ENCODE measurements around the gene ZNF107.

ZNF107 gene

DNA sequence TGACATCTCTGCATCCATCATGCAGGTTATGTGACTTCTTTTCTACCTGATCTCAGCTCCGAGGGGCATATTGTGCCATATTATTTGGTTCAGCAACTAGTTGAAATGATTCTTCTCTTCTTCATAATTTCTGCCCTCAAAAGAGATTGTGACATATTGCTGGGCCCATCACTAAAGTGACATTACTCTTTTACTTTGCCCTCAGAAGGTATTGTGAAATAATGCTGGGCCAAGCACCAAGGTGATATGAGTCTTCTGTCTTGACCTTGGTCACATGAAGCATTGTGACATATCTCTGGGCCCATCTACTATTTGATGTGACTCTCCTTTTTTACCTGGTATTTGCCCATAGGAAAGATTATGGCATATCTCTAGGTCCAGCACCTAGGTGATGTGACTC is 33.9 kb upstream of the ZNF107 start:
- no peak overlapping the region for H3K4me3 ChIP-seq (ENCODE audit: low read length in 2 of 2)
- no peaks in the 10 kb centered on the region for H3K27me3 ChIP-seq (ENCODE audit: control insufficient read depth in 1 of 2, insufficient read depth in 2 of 2, low read length in 2 of 2)
- H3K27ac ChIP-seq (ENCODE audit: low read length), result no peak overlapping the region
- H3K9ac ChIP-seq (ENCODE audit: low read length in 2 of 2), result no peak overlapping the region
- H3K36me3 ChIP-seq (ENCODE audit: control insufficient read depth in 2 of 2, insufficient read depth in 2 of 2, low read length in 2 of 2), result no peaks in the 10 kb centered on the region
- no peaks in the 10 kb centered on the region for H3K4me1 ChIP-seq (ENCODE audit: control insufficient read depth, insufficient read depth, low read length)
- no peaks in the 10 kb centered on the region for H3K9me3 ChIP-seq (ENCODE audit: control insufficient read depth in 2 of 2, low read length in 2 of 2)

DNA sequence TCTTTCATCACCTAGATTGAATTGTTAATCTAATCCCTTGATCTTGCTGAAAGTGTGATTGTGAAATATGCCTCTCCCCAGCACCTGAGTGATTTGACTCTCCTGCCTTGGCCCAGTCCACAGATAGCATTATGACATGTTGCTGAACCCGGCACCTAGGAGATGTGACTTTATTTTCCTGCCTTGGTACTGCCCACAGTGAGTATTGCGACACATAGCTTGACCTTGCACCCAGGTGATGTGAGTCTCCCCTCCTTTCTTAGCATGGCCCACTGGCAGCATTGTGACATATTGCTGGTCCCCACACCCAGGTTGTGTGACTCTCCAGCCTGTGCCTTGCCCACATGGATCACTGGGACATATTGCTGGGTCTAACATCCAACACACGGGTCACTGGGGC is 32.5 kb upstream of the ZNF107 start:
- Histone ChIP-seq H3K27me3 (ENCODE audit: control insufficient read depth in 1 of 2, insufficient read depth in 2 of 2, low read length in 2 of 2) (no peaks in the 10 kb centered on the region), H3K4me3 (ENCODE audit: low read length in 2 of 2) (no peak overlapping the region), H3K36me3 (ENCODE audit: control insufficient read depth in 2 of 2, insufficient read depth in 2 of 2, low read length in 2 of 2) (no peaks in the 10 kb centered on the region), H3K27ac (ENCODE audit: low read length) (no peak overlapping the region), H3K9ac (ENCODE audit: low read length in 2 of 2) (no peak overlapping the region), H3K4me1 (ENCODE audit: control insufficient read depth, insufficient read depth, low read length) (no peaks in the 10 kb centered on the region), H3K9me3 (ENCODE audit: control insufficient read depth in 2 of 2, low read length in 2 of 2) (no peaks in the 10 kb centered on the region)

DNA sequence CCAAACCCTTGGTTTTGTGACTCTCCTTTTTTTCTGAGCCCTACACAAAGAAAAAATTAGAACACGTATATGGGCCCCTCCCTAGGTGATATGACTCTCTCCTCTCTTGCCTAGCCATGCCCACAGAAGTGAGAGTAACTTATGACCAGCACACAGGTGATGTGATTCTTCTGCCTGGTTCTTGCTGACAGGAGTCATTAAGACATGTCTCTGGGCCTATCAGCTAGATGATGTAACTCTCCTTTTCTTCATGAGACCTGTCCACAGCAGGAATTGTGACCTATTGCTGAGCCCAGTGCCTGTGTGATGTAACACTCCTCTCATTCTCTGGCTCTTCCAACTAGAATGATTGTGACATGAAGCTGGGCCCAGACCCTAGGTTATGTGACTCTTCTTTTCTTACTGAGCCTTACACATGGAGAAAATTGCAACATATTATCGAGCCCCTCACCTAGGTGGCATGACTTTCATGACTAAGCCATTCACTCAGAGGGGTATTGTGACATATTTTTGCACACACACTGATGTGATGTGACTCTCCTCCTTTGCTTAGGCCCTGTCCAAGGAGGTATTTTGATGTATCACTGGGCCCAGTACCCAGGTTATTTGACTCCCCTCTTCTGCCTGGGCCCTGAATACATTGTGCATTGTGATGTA is 31.4 kb upstream of the ZNF107 start:
- H3K27me3 ChIP-seq (ENCODE audit: control insufficient read depth in 1 of 2, insufficient read depth in 2 of 2, low read length in 2 of 2), result no peaks in the 10 kb centered on the region
- H3K4me3 ChIP-seq (ENCODE audit: low read length in 2 of 2), result no peak overlapping the region
- H3K9me3 ChIP-seq (ENCODE audit: control insufficient read depth in 2 of 2, low read length in 2 of 2), result no peaks in the 10 kb centered on the region
- H3K36me3 ChIP-seq (ENCODE audit: control insufficient read depth in 2 of 2, insufficient read depth in 2 of 2, low read length in 2 of 2), result no peaks in the 10 kb centered on the region
- no peak overlapping the region for H3K9ac ChIP-seq (ENCODE audit: low read length in 2 of 2)
- no peak overlapping the region for H3K27ac ChIP-seq (ENCODE audit: low read length)
- H3K4me1 ChIP-seq (ENCODE audit: control insufficient read depth, insufficient read depth, low read length), result no peaks in the 10 kb centered on the region

DNA sequence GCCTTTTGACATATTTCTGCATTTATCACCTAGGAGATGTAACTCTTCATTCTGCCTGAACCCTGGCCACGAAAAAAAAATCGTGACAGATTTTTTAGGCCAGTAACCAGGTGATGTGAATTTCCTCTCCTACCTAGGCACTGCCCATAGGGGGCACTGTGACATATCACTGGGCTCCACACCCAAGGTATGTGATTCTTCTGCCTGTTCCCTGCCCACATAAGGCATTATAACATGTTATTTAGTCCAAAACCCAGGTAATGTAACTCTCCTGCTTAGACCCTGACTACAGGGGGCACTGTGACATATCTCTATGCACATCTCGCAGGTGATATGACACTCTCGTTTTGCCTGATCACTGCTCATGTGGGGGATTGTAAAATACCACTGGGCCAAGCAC is 29.5 kb upstream of the ZNF107 start:
- Histone ChIP-seq H3K4me3 (ENCODE audit: low read length in 2 of 2) (no peak overlapping the region), H3K4me1 (ENCODE audit: control insufficient read depth, insufficient read depth, low read length) (no peaks in the 10 kb centered on the region), H3K27me3 (ENCODE audit: control insufficient read depth in 1 of 2, insufficient read depth in 2 of 2, low read length in 2 of 2) (no peaks in the 10 kb centered on the region), H3K9ac (ENCODE audit: low read length in 2 of 2) (no peak overlapping the region), H3K9me3 (ENCODE audit: control insufficient read depth in 2 of 2, low read length in 2 of 2) (no peaks in the 10 kb centered on the region), H3K36me3 (ENCODE audit: control insufficient read depth in 2 of 2, insufficient read depth in 2 of 2, low read length in 2 of 2) (no peaks in the 10 kb centered on the region), H3K27ac (ENCODE audit: low read length) (no peak overlapping the region)

DNA sequence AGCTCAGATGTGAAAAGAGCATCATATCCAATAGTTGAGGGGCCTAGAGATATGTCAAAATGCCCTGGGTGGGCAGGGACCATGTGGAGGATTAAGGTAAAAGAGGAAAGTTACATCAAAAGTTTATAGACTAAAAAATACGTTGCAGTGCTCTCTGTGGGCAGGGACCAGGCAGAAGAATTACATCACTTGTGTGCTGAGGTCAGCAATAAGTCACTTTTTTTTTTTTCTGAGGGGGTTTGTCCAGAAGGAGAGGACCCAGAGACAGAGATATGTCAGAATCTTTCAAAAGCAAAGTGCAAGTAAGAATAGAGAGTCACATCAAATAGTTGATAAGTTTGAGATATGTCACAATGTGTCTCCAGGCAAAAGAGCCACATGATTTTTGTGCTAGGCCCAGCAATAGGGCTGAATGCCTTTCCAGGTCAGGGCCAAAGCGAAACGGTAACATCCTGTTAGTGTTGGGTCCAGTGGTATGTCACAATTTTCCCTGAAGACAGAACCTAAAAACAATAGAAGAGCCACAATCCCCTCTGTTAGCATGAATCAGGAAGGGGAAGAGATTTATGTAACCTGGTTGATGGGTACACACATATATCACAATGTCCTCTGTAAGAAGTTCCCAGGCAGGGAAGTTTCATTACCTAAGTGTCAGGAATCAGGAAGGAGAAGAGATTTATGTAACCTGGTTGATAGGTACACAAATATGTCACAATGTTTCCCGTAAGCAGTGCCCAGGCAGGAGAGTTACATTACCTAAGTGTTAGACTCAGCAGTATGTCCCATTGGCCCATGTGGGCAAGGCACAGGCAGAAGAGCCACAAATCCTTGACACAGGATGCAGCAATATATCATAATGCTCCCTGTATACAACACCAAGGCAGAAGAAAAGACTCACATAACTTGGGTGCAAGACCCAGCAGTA is 28.1 kb upstream of the ZNF107 start:
- Histone ChIP-seq H3K27me3 (ENCODE audit: control insufficient read depth in 1 of 2, insufficient read depth in 2 of 2, low read length in 2 of 2) (no peaks in the 10 kb centered on the region), H3K27ac (ENCODE audit: low read length) (no peak overlapping the region)

DNA sequence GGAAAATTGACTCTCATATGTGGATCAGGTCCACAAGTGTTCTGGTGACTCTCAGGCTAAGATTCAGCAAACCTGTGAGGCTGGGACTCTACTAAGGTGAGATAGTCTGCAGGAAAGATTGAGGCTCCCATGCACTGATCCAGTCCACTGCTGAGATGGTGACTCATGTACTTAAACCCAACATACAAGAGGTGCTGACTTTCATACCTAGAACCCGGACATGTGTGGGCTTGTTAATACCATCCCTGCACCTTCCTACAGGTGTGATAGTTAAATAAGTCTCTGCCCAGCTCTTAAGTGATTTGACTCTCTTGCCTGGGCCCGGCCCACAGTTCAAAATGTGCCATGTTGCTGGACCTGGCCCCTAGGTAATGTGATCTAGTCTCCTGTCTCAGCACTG is 27.1 kb upstream of the ZNF107 start:
- H3K9me3 ChIP-seq (ENCODE audit: control insufficient read depth in 2 of 2, low read length in 2 of 2), result no peaks in the 10 kb centered on the region
- H3K36me3 ChIP-seq (ENCODE audit: control insufficient read depth in 2 of 2, insufficient read depth in 2 of 2, low read length in 2 of 2), result no peaks in the 10 kb centered on the region
- H3K4me1 ChIP-seq (ENCODE audit: control insufficient read depth, insufficient read depth, low read length), result no peaks in the 10 kb centered on the region
- H3K9ac ChIP-seq (ENCODE audit: low read length in 2 of 2), result no peak overlapping the region
- H3K4me3 ChIP-seq (ENCODE audit: low read length in 2 of 2), result no peak overlapping the region
- no peak overlapping the region for H3K27ac ChIP-seq (ENCODE audit: low read length)
- H3K27me3 ChIP-seq (ENCODE audit: control insufficient read depth in 1 of 2, insufficient read depth in 2 of 2, low read length in 2 of 2), result no peaks in the 10 kb centered on the region

More for the DNA sequence above, 28.1 kb upstream of the ZNF107 start:
- Histone ChIP-seq H3K9ac (ENCODE audit: low read length in 2 of 2) (no peak overlapping the region), H3K4me1 (ENCODE audit: control insufficient read depth, insufficient read depth, low read length) (no peaks in the 10 kb centered on the region), H3K9me3 (ENCODE audit: control insufficient read depth in 2 of 2, low read length in 2 of 2) (no peaks in the 10 kb centered on the region), H3K4me3 (ENCODE audit: low read length in 2 of 2) (no peak overlapping the region), H3K36me3 (ENCODE audit: control insufficient read depth in 2 of 2, insufficient read depth in 2 of 2, low read length in 2 of 2) (no peaks in the 10 kb centered on the region)

DNA sequence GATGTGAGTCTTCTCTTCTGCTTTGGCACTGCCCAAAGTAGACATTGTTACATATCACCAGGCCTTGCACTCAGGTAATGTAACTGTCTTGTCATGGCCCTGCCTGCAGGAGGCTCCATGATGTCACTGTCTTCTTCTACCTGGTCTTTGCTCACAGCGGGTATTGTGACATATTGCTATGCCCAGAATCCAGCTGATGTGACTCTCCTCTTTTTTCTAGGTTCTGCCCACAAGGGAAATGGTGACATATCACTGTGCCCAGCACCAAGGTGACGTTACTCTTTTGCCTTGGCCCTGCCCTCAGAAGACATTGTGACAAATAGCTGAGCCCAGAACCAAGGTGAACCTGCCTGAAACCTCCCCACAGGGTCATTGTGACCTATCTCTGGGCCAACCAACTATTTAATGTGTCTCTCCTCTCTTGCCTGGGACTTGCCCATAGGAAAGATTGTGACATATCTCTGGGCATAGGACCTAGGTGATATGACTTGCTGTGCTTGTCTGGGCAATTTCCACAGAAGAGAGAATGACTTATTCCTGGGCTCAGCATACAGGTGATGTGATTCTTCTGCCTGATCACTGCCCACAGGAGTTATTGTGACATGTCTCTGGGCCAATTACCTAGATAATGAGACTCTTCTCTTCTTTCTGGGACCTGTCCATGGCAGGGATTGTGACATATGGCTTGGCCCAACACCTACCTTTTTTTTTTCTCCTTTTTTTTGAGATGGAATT is 26.5 kb upstream of the ZNF107 start:
- Histone ChIP-seq H3K27me3 (ENCODE audit: control insufficient read depth in 1 of 2, insufficient read depth in 2 of 2, low read length in 2 of 2) (no peaks in the 10 kb centered on the region), H3K9ac (ENCODE audit: low read length in 2 of 2) (no peak overlapping the region), H3K27ac (ENCODE audit: low read length) (no peak overlapping the region), H3K4me1 (ENCODE audit: control insufficient read depth, insufficient read depth, low read length) (no peaks in the 10 kb centered on the region), H3K36me3 (ENCODE audit: control insufficient read depth in 2 of 2, insufficient read depth in 2 of 2, low read length in 2 of 2) (no peaks in the 10 kb centered on the region), H3K4me3 (ENCODE audit: low read length in 2 of 2) (no peak overlapping the region), H3K9me3 (ENCODE audit: control insufficient read depth in 2 of 2, low read length in 2 of 2) (no peaks in the 10 kb centered on the region)

DNA sequence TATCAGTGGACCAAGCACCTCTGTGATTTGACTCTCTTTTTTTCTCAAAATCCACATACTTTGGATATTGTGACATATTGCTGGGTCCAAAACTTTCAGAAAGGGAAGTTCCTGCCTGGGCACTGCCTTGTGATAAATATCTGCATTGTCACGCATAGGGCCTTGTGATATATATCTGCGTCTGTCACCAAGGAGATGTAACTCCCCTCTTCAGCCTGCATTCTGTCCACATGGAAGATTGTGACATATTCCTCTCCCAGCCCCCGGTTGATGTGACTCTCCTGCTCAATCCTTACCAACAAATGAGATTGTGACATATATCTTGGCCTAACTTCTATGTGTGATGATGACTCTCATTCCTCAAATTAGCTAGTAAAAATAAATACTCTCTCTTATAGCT is 25.4 kb upstream of the ZNF107 start:
- Histone ChIP-seq H3K36me3 (ENCODE audit: control insufficient read depth in 2 of 2, insufficient read depth in 2 of 2, low read length in 2 of 2) (no peaks in the 10 kb centered on the region), H3K27ac (ENCODE audit: low read length) (no peak overlapping the region), H3K9me3 (ENCODE audit: control insufficient read depth in 2 of 2, low read length in 2 of 2) (no peaks in the 10 kb centered on the region), H3K9ac (ENCODE audit: low read length in 2 of 2) (no peak overlapping the region), H3K27me3 (ENCODE audit: control insufficient read depth in 1 of 2, insufficient read depth in 2 of 2, low read length in 2 of 2) (no peaks in the 10 kb centered on the region), H3K4me3 (ENCODE audit: low read length in 2 of 2) (no peak overlapping the region), H3K4me1 (ENCODE audit: control insufficient read depth, insufficient read depth, low read length) (no peaks in the 10 kb centered on the region)

DNA sequence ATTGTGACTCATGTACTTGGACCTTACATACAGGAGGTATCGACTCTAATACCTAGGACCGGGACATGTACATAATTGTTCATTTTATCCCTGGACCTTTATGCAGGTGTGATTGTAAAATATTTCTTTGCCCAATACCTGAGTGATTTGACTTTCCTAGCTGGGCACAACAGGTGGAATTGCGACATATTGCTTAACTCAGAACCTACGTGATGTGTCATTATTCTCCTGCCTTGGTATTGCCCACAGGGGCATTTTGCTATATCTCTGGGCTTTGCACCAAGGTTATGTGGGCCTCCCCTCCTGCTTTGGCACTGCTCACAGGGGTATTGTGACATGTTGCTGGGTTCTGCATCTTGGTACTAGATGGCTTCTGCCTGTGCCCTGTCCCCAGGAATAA is 23.9 kb upstream of the ZNF107 start:
- Histone ChIP-seq H3K27me3 (ENCODE audit: control insufficient read depth in 1 of 2, insufficient read depth in 2 of 2, low read length in 2 of 2) (no peaks in the 10 kb centered on the region), H3K9ac (ENCODE audit: low read length in 2 of 2) (no peak overlapping the region), H3K36me3 (ENCODE audit: control insufficient read depth in 2 of 2, insufficient read depth in 2 of 2, low read length in 2 of 2) (no peaks in the 10 kb centered on the region), H3K27ac (ENCODE audit: low read length) (no peak overlapping the region), H3K4me1 (ENCODE audit: control insufficient read depth, insufficient read depth, low read length) (no peaks in the 10 kb centered on the region), H3K9me3 (ENCODE audit: control insufficient read depth in 2 of 2, low read length in 2 of 2) (no peaks in the 10 kb centered on the region), H3K4me3 (ENCODE audit: low read length in 2 of 2) (no peak overlapping the region)

DNA sequence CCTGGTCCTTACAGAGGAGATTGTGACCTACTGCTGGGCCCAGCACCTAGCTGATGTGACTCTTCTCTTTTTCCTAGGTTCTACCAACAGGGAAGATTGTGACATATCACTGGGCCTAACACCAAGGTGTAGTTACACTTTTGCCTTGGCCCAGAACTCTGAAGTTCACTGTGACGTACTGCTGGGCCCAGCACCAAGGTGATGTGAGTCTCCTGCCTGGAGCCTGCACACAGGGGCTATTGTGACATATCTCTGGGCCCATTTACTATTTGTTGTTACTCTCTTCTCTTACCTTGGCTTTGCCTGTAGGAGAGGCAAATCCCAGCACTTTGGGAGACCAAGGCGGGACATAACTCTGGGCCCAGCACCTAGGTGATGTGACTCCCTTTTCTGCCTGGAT is 23.1 kb upstream of the ZNF107 start:
- no peaks in the 10 kb centered on the region for H3K36me3 ChIP-seq (ENCODE audit: control insufficient read depth in 2 of 2, insufficient read depth in 2 of 2, low read length in 2 of 2)
- no peaks in the 10 kb centered on the region for H3K4me1 ChIP-seq (ENCODE audit: control insufficient read depth, insufficient read depth, low read length)
- no peaks in the 10 kb centered on the region for H3K9me3 ChIP-seq (ENCODE audit: control insufficient read depth in 2 of 2, low read length in 2 of 2)
- H3K4me3 ChIP-seq (ENCODE audit: low read length in 2 of 2), result no peak overlapping the region
- H3K9ac ChIP-seq (ENCODE audit: low read length in 2 of 2), result no peak overlapping the region
- no peak overlapping the region for H3K27ac ChIP-seq (ENCODE audit: low read length)
- H3K27me3 ChIP-seq (ENCODE audit: control insufficient read depth in 1 of 2, insufficient read depth in 2 of 2, low read length in 2 of 2), result no peaks in the 10 kb centered on the region

All from stomach smooth muscle (tissue), 2 donors.